SU-DHL-6 (cell line): Measurements from ENCODE around the gene GBP5.

Experiments used
- CTCF ChIP-seq: fragments of 200-600 bp; sonication (generic); IDR thresholded peaks from one replicate; pipeline ENCODE4 v1.5.1; 2017; ENCODE audit warnings: antibody characterized with exemption, mild to moderate bottlenecking, low read length, moderate library complexity; ENCODE audit not compliant: insufficient read depth, poor library complexity, severe bottlenecking
- EZH2phosphoT487 ChIP-seq: fragments of 200-600 bp; sonication (generic), shearing (Covaris generic); conservative IDR thresholded peaks from 2 replicates; pipeline ENCODE4 v1.6.1; 2018; ENCODE audit warnings: mild to moderate bottlenecking, antibody characterized with exemption, low read length, moderate library complexity, mixed read lengths

- TF ChIP-seq CTCF (no peak), EZH2phosphoT487 (no peak)
These were observed 14.8 kb upstream of the GBP5 start for GRCh38 chr1:89287181-89288050.
